GM12875 (cell line): ENCODE measurements around the gene SH3BP4.

ENCODE experiments used
- H3K4me3 ChIP-seq: one replicate; pipeline ENCODE4 v1.5.1; 2011; ENCODE audit warnings: low read depth, low read length, control low read depth
- CTCF ChIP-seq: IDR thresholded peaks from 2 replicates; pipeline ENCODE4 v1.5.1; 2011; ENCODE audit warnings: low read depth, mild to moderate bottlenecking, control low read depth, inconsistent platforms, low read length, moderate library complexity, borderline replicate concordance; ENCODE audit not compliant: insufficient read depth

Gene SH3BP4

GRCh38 chr2:234978466-234979203 lies 26.8 kb downstream of the SH3BP4 start:
- H3K4me3 ChIP-seq: no peak overlapping the region
- TF ChIP-seq CTCF: no peak

GRCh38 chr2:234979204-234980167 lies 27.7 kb downstream of the SH3BP4 start:
- no peak for TF ChIP-seq CTCF
- H3K4me3 ChIP-seq: no peak overlapping the region

- no peak overlapping the region for H3K4me3 ChIP-seq
- TF ChIP-seq CTCF: no peak
Measured at GRCh38 chr2:234980451-234981187, 28.8 kb downstream of the SH3BP4 start.

- no peak for TF ChIP-seq CTCF
- no peak overlapping the region for H3K4me3 ChIP-seq
Measured at GRCh38 chr2:234981197-234982095, 29.6 kb downstream of the SH3BP4 start.

GRCh38 chr2:234982096-234982834 lies 30.4 kb downstream of the SH3BP4 start:
- no peak for TF ChIP-seq CTCF
- H3K4me3 ChIP-seq: no peak overlapping the region
